22Rv1 (cell line): ENCODE results near the gene FSIP1.

Source experiments
- CTCF ChIP-seq: fragments of 450-650 bp; IDR thresholded peaks from 2 replicates; pipeline ENCODE4 v1.5.1; 2017; ENCODE audit warnings: mild to moderate bottlenecking
- ZFX ChIP-seq: fragments of 450-650 bp; IDR thresholded peaks from 2 replicates; pipeline ENCODE4 v1.6.1; 2017; ENCODE audit warnings: antibody characterized with exemption, borderline replicate concordance

GRCh38 chr15:39746176-39746575 is 36.5 kb downstream of the FSIP1 start:
- TF ChIP-seq CTCF (no peak), ZFX (no peak)
